GM23338 (cell line): ENCODE data around the gene GLCCI1. TPM values are rescaled to one million over a fixed set of nuclear protein-coding genes. Genes with fewer than 3 reads are reported as not detected.

ENCODE experiments used
- ATAC-seq: fragments of 200-7000 bp; cut with Tn5 transposase; 3 replicates; pipeline ENCODE4 v1.9.1; 2020
- DNase-seq: peaks from one replicate; pipeline ENCODE4 v3.0.0-alpha.2; 2015; ENCODE audit warnings: low spot score
- H2AFZ ChIP-seq: fragments of 200-600 bp; sonication (generic); 2 replicates; pipeline ENCODE4 v1.8.0; 2016; ENCODE audit warnings: antibody characterized with exemption, mild to moderate bottlenecking, moderate library complexity
- H3F3A ChIP-seq: fragments of 200-600 bp; sonication (generic); replicated peaks from 2 replicates; pipeline ENCODE4 v1.8.0; 2017; ENCODE audit warnings: antibody characterized with exemption, mixed run types, low read depth
- H3K27ac ChIP-seq: fragments of 200-600 bp; sonication (generic); 2 replicates; pipeline ENCODE4 v1.6.1; 2016; ENCODE audit warnings: low read depth
- H3K27me3 ChIP-seq: fragments of 200-600 bp; sonication (generic); 2 replicates; pipeline ENCODE4 v1.8.0; 2016; ENCODE audit warnings: mild to moderate bottlenecking, mixed run types, moderate library complexity; ENCODE audit not compliant: insufficient read depth
- H3K36me3 ChIP-seq: fragments of 200-600 bp; sonication (generic); 2 replicates; pipeline ENCODE4 v1.8.0; 2016; ENCODE audit warnings: mild to moderate bottlenecking; ENCODE audit not compliant: insufficient read depth
- H3K4me1 ChIP-seq: fragments of 200-600 bp; sonication (generic); 2 replicates; pipeline ENCODE4 v1.8.0; 2016; ENCODE audit warnings: mild to moderate bottlenecking, moderate library complexity; ENCODE audit not compliant: insufficient read depth
- H3K4me2 ChIP-seq: fragments of 200-600 bp; sonication (generic); 2 replicates; pipeline ENCODE4 v1.7.1; 2017; ENCODE audit warnings: mixed run types
- H3K4me3 ChIP-seq: fragments of 200-600 bp; sonication (generic); 2 replicates; pipeline ENCODE4 v1.6.1; 2016; ENCODE audit warnings: mixed run types
- H3K79me2 ChIP-seq: fragments of 200-600 bp; sonication (generic); replicated peaks from 2 replicates; pipeline ENCODE4 v1.8.0; 2017; ENCODE audit warnings: mild to moderate bottlenecking; ENCODE audit not compliant: insufficient read depth
- H3K9me2 ChIP-seq: fragments of 200-600 bp; sonication (generic); 2 replicates; pipeline ENCODE4 v1.8.0; 2017; ENCODE audit not compliant: insufficient read depth
- H4K20me1 ChIP-seq: fragments of 200-600 bp; sonication (generic); replicated peaks from 2 replicates; pipeline ENCODE4 v1.8.0; 2017; ENCODE audit warnings: mild to moderate bottlenecking; ENCODE audit not compliant: insufficient read depth
- H3K27ac Mint-ChIP-seq: 2 replicates; pipeline ENCODE4 v1.8.0; 2020; ENCODE audit warnings: inconsistent platforms, mild to moderate bottlenecking, moderate library complexity, mixed read lengths
- H3K27me3 Mint-ChIP-seq: 3 replicates; pipeline ENCODE4 v1.8.0; 2022; ENCODE audit warnings: low read depth, mild to moderate bottlenecking, moderate library complexity, mixed read lengths, inconsistent platforms; ENCODE audit not compliant: insufficient read depth, poor library complexity
- H3K36me3 Mint-ChIP-seq: 3 replicates; pipeline ENCODE4 v1.8.0; 2021; ENCODE audit warnings: low read depth, mild to moderate bottlenecking, inconsistent platforms, moderate library complexity, mixed read lengths
- H3K4me1 Mint-ChIP-seq: 3 replicates; pipeline ENCODE4 v1.8.0; 2020; ENCODE audit warnings: mild to moderate bottlenecking, inconsistent platforms, mixed read lengths
- H3K4me3 Mint-ChIP-seq: 3 replicates; pipeline ENCODE4 v1.8.0; 2021; ENCODE audit warnings: moderate library complexity, mild to moderate bottlenecking, inconsistent platforms, mixed read lengths
- H3K9me3 Mint-ChIP-seq: 3 replicates; pipeline ENCODE4 v1.8.0; 2020; ENCODE audit warnings: moderate library complexity, mild to moderate bottlenecking, inconsistent platforms, mixed read lengths
- EZH2 ChIP-seq: fragments of 200-600 bp; sonication (generic); IDR thresholded peaks from one replicate; pipeline ENCODE4 v1.8.0; 2017; ENCODE audit warnings: antibody characterized with exemption, mild to moderate bottlenecking, low read depth; ENCODE audit not compliant: unreplicated experiment
- EZH2phosphoT487 ChIP-seq: fragments of 200-600 bp; sonication (generic); IDR thresholded peaks from one replicate; pipeline ENCODE4 v1.8.1; 2018; ENCODE audit warnings: antibody characterized with exemption; ENCODE audit not compliant: unreplicated experiment
- NANOG ChIP-seq: IDR thresholded peaks from 2 replicates; pipeline ENCODE4 v1.6.1; 2016; ENCODE audit warnings: antibody characterized with exemption, borderline replicate concordance
- POLR2AphosphoS5 ChIP-seq: IDR thresholded peaks from 2 replicates; pipeline ENCODE4 v1.6.1; 2016; ENCODE audit warnings: antibody characterized with exemption, low read depth
- REST ChIP-seq: IDR thresholded peaks from one replicate; pipeline ENCODE4 v1.6.1; 2018; ENCODE audit warnings: antibody characterized with exemption; ENCODE audit not compliant: unreplicated experiment
- STAT1 ChIP-seq: IDR thresholded peaks from one replicate; pipeline ENCODE4 v1.6.1; 2016; ENCODE audit warnings: antibody characterized with exemption; ENCODE audit not compliant: unreplicated experiment
- ZNF114 ChIP-seq: fragments of 250-450 bp; sonication (Bioruptor Pico); IDR thresholded peaks from 2 replicates; pipeline ENCODE4 v1.5.0; 2020; ENCODE audit warnings: mild to moderate bottlenecking, moderate library complexity
- ZNF331 ChIP-seq: fragments of 250-450 bp; sonication (Bioruptor Pico); IDR thresholded peaks from 2 replicates; pipeline ENCODE4 v1.5.0; 2020; ENCODE audit warnings: low read depth, mild to moderate bottlenecking, moderate library complexity
- ZNF462 ChIP-seq: fragments of 250-450 bp; sonication (Bioruptor Pico); IDR thresholded peaks from 2 replicates; pipeline ENCODE4 v1.5.0; 2020; ENCODE audit warnings: mild to moderate bottlenecking, moderate library complexity
- polyA plus RNA-seq: library from polyadenylated mRNA; unstranded; fragments of >200 nt; fragmentation: Nextera tagmentation; extraction: Ambion mirVana; gene quantifications from 2 replicates; pipeline ENCODE4 v1.2.1, GENCODE V29; 2016
- total RNA-seq: library from RNA; depleted of rRNA; stranded (reverse); fragments of >200 nt; shearing (Covaris generic); gene quantifications from 2 replicates; pipeline ENCODE4 v1.2.3, GENCODE V29; 2014
- TF ChIP-seq, protein P1 (sequence below): IDR thresholded peaks from 2 replicates; pipeline ENCODE4 v1.6.1; 2016; ENCODE audit warnings: antibody characterized with exemption

GLCCI1 gene
- total and polyA plus RNA-seq, 2 experiments from 2014 or later = 15.0 to 15.7 TPM

GRCh38 chr7:8130663-8131062 is 162.1 kb downstream of the GLCCI1 start:
- no peaks in the 10 kb centered on the region for H3F3A ChIP-seq
- H3K4me2 ChIP-seq = no peak overlapping the region
- no peaks in the 10 kb centered on the region for H3K36me3 ChIP-seq
- Mint-ChIP-seq H3K9me3 (no peaks in the 10 kb centered on the region), H3K27ac (no peak overlapping the region), H3K4me3 (no peak overlapping the region), H3K36me3 (peaks cover 6% of the 10 kb centered on the region; the same call in 2 of the 3 replicates), H3K4me1 (peaks cover 6% of the 10 kb centered on the region), H3K27me3 (peaks cover under 1% of the 10 kb centered on the region)
- ATAC-seq (no peak), DNase-seq (no peak)
- H4K20me1 ChIP-seq = no peaks in the 10 kb centered on the region
- no peaks in the 10 kb centered on the region for H3K79me2 ChIP-seq
- H3K4me3 ChIP-seq = no peak overlapping the region
- no peak for TF ChIP-seq EZH2
- no peak for TF ChIP-seq EZH2phosphoT487
- TF ChIP-seq ZNF114 (CRISPR knock-in tag) = no peak
- TF ChIP-seq POLR2AphosphoS5 = no peak
- TF ChIP-seq, protein P1, sequence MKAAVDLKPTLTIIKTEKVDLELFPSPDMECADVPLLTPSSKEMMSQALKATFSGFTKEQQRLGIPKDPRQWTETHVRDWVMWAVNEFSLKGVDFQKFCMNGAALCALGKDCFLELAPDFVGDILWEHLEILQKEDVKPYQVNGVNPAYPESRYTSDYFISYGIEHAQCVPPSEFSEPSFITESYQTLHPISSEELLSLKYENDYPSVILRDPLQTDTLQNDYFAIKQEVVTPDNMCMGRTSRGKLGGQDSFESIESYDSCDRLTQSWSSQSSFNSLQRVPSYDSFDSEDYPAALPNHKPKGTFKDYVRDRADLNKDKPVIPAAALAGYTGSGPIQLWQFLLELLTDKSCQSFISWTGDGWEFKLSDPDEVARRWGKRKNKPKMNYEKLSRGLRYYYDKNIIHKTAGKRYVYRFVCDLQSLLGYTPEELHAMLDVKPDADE = no peak
- no peak for TF ChIP-seq ZNF331 (CRISPR knock-in tag)
- TF ChIP-seq REST = no peak
- TF ChIP-seq ZNF462 (CRISPR knock-in tag) = no peak
- TF ChIP-seq NANOG = no peak
- TF ChIP-seq STAT1 = no peak
- H3K27ac ChIP-seq = no peak overlapping the region
- H2AFZ ChIP-seq = no peak overlapping the region
- H3K9me2 ChIP-seq = peaks cover 17% of the 10 kb centered on the region; the same call in 1 of the 2 replicates
- H3K4me1 ChIP-seq = peaks cover 5% of the 10 kb centered on the region; the same call in 1 of the 2 replicates
- H3K27me3 ChIP-seq = no peaks in the 10 kb centered on the region
